Hepatocyte (in vitro differentiated cells): ENCODE results near the gene CBARP.

Source experiments
- EZH2phosphoT487 ChIP-seq: fragments of 200-600 bp; sonication (generic); IDR thresholded peaks from one replicate; pipeline ENCODE4 v1.6.1; 2018; ENCODE audit warnings: antibody characterized with exemption, mild to moderate bottlenecking, low read depth, moderate library complexity; ENCODE audit not compliant: unreplicated experiment, severe bottlenecking
- TF ChIP-seq, protein P1 (sequence below): fragments of 200-600 bp; sonication (generic); IDR thresholded peaks from 2 replicates; pipeline ENCODE4 v1.5.1; 2016; ENCODE audit warnings: antibody characterized with exemption, mild to moderate bottlenecking; ENCODE audit not compliant: poor library complexity

DNA sequence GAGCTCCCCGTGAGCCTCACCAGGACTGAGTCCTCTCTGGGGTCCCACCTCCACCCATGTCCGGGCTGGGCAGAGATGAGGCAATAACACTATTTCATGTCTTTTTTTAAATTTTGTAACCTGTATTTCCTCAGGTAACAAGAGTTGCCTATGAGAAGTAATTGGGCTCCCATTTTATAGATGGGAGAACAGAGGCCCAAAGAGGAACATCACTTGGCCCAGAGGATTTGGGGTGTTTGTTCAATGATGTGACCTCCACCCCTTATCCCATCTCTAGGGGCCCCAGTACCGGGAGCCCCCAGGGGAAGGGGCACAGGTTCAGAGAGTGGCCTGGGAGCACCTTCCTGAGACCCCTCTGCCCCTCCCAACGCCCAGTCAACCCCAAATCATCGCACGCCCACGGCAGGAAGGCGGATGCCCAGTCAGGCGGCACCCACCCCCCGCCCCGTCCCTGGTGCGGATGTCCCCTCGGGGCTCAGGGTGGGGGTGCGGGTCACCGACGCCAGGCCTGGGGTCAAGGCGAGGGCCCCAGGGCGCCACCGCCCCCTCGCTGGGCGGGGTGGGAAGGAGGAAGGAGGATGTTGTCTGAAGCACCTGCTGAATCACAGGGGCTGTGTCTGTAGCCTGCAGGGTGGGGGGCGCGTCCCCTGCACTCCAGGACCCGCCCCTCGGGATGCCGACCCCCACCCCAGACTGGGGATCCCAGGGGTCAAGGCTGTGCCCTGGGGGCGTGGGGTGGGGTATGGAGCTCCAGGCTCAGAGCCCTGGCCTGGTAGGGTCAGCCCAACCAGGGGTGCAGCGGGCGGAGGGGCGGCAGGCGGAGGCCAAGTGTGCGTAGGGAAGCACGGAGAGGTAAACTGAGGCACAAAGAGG lies 22.3 kb upstream of the CBARP start:
- TF ChIP-seq, protein P1, sequence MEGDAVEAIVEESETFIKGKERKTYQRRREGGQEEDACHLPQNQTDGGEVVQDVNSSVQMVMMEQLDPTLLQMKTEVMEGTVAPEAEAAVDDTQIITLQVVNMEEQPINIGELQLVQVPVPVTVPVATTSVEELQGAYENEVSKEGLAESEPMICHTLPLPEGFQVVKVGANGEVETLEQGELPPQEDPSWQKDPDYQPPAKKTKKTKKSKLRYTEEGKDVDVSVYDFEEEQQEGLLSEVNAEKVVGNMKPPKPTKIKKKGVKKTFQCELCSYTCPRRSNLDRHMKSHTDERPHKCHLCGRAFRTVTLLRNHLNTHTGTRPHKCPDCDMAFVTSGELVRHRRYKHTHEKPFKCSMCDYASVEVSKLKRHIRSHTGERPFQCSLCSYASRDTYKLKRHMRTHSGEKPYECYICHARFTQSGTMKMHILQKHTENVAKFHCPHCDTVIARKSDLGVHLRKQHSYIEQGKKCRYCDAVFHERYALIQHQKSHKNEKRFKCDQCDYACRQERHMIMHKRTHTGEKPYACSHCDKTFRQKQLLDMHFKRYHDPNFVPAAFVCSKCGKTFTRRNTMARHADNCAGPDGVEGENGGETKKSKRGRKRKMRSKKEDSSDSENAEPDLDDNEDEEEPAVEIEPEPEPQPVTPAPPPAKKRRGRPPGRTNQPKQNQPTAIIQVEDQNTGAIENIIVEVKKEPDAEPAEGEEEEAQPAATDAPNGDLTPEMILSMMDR = no peak
- no peak for TF ChIP-seq EZH2phosphoT487
